Lung (tissue), 12 donors: ENCODE data around the gene FRMPD4. TPM values are rescaled to one million over a fixed set of nuclear protein-coding genes. Genes with fewer than 3 reads are reported as not detected.

Experiments
- ATAC-seq: fragments of 200-7000 bp; cut with Tn5 transposase; one replicate; pipeline ENCODE4 v1.9.1; 2020; ENCODE audit warnings: moderate number of reproducible peaks; ENCODE audit not compliant: insufficient read depth, low FRiP score
- DNase-seq, 3 donors: peaks; one replicate each; pipeline ENCODE4 v3.0.0-alpha.2; 2013 to 2017
- H3K27ac ChIP-seq, 2 donors: one replicate each; pipeline ENCODE4 v1.5.1; 2013; ENCODE audit warnings: mild to moderate bottlenecking in 2 of 2, moderate library complexity in 2 of 2, control low read depth in 1 of 2, inconsistent platforms in 1 of 2, low read depth in 1 of 2, low read length in 1 of 2
- H3K27me3 ChIP-seq, 3 donors: one replicate each; pipeline ENCODE4 v1.5.1; 2013; ENCODE audit warnings: low read length in 2 of 3; ENCODE audit not compliant: control insufficient read depth in 3 of 3, insufficient read depth in 3 of 3
- H3K36me3 ChIP-seq, 4 donors: one replicate each; pipeline ENCODE4 v1.5.1; 2013; ENCODE audit warnings: low read length in 4 of 4, mild to moderate bottlenecking in 1 of 4, moderate library complexity in 1 of 4; ENCODE audit not compliant: control insufficient read depth in 4 of 4, insufficient read depth in 4 of 4
- H3K4me1 ChIP-seq, 5 donors: one replicate each; pipeline ENCODE4 v1.5.1; 2013; ENCODE audit warnings: low read length in 5 of 5, mild to moderate bottlenecking in 2 of 5, moderate library complexity in 1 of 5; ENCODE audit not compliant: control insufficient read depth in 5 of 5, insufficient read depth in 5 of 5
- H3K4me3 ChIP-seq: one replicate; pipeline ENCODE4 v1.5.1; 2013; ENCODE audit warnings: mild to moderate bottlenecking, control low read depth, moderate library complexity
- H3K9ac ChIP-seq, 2 donors: one replicate each; pipeline ENCODE4 v1.5.1; 2013; ENCODE audit warnings: low read length in 2 of 2, control low read depth in 1 of 2; ENCODE audit not compliant: insufficient read depth in 1 of 2
- H3K9me3 ChIP-seq, 4 donors: one replicate each; pipeline ENCODE4 v1.5.1; 2013; ENCODE audit warnings: low read length in 3 of 4, mild to moderate bottlenecking in 1 of 4, moderate library complexity in 1 of 4; ENCODE audit not compliant: control insufficient read depth in 4 of 4, insufficient read depth in 3 of 4
- WGBS, 2 donors: extraction: QIAGEN DNeasy Blood & Tissue Kit; methylation state at CpG; one replicate each; pipeline ENCODE4 v1.1.7; 2013; 5-methylcytosine and 5-hydroxymethylcytosine counted together
- polyA plus RNA-seq, 2 donors: library from polyadenylated mRNA; stranded (reverse); fragments of 200-250 nt; gene quantifications; one replicate each; pipeline ENCODE4 v1.2.1, GENCODE V29; 2013
- total RNA-seq, 2 donors: library from RNA; depleted of rRNA in 1 of 2; stranded (reverse); fragments of >200 nt in 1 of 2; gene quantifications; one replicate each; pipeline ENCODE4 v1.2.1, GENCODE V29; 2014 to 2021
- TF ChIP-seq, protein P1 (sequence below): IDR thresholded peaks from 2 replicates; pipeline ENCODE4 v1.5.1; 2012; ENCODE audit warnings: mild to moderate bottlenecking; ENCODE audit errors: control extremely low read depth, extremely low read depth
- donor health status: control.
- donor health status: control.
- donor health status: Bipolar disorder and iron deficiency.
- donor health status: healthy.
- donor health status: DM: yes; HTN: yes; CAD: no.

The FRMPD4 gene
- total and polyA plus RNA-seq, 4 donors = 0.01 to 0.43 (median 0.03) TPM

DNA sequence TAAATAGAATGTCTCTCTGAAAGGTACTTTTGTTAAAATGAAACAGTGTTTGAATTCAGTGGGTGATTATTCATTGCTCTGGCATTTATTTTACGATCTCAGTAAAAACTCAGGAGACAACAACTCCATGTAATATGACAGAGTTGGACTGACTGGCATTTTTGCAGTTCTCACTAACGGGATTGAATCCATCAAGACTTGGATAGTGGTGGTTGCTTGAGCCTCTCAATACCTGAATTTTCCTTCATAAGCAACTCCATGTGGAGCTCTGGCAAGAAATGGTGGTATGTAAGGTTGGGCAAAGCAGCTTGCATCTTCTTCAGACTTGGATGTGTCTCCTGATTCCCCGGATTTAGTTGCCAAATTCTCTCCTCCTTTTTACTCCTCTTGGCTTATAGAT lies 72.7 kb downstream of the FRMPD4 start:
- Histone ChIP-seq H3K4me3 (no peak overlapping the region), H3K9me3 (peaks cover 0 to 2% (median 0%) of the 10 kb centered on the region in 4 donors), H3K27me3 (peaks cover 0 to 22% (median 16%) of the 10 kb centered on the region in 3 donors), H3K9ac (no peak overlapping the region), H3K4me1 (no peaks in the 10 kb centered on the region), H3K27ac (no peak overlapping the region), H3K36me3 (no peaks in the 10 kb centered on the region)
- TF ChIP-seq, protein P1, sequence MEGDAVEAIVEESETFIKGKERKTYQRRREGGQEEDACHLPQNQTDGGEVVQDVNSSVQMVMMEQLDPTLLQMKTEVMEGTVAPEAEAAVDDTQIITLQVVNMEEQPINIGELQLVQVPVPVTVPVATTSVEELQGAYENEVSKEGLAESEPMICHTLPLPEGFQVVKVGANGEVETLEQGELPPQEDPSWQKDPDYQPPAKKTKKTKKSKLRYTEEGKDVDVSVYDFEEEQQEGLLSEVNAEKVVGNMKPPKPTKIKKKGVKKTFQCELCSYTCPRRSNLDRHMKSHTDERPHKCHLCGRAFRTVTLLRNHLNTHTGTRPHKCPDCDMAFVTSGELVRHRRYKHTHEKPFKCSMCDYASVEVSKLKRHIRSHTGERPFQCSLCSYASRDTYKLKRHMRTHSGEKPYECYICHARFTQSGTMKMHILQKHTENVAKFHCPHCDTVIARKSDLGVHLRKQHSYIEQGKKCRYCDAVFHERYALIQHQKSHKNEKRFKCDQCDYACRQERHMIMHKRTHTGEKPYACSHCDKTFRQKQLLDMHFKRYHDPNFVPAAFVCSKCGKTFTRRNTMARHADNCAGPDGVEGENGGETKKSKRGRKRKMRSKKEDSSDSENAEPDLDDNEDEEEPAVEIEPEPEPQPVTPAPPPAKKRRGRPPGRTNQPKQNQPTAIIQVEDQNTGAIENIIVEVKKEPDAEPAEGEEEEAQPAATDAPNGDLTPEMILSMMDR = no peak
- ATAC-seq (no peak), DNase-seq (no peak)
- WGBS, 2 donors = 60 to 88% methylated on average over 3 of the region's 3 CpGs

DNA sequence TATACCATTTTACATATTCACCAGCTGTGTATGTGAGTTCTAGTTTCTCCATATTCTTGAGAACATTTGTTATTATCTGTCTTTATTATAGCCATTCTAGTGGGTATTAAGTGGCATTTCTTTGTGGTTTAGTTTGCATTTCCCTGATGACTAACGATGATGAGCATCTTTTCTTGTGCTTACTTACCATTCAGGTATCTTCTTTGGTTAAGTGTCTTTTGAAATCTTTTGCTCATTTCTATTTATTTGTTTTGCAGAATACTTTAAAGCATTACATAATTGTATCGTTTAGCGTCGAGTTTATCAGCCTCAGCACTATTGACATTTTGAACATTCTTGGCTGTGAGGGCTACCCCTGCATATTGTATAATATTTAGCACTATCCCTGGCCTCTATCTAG lies 85.4 kb downstream of the FRMPD4 start:
- peaks cover 0 to 3% (median under 1%) of the 10 kb centered on the region in 4 donors for H3K9me3 ChIP-seq
- no peak overlapping the region for H3K4me3 ChIP-seq
- H3K9ac ChIP-seq = no peak overlapping the region
- H3K4me1 ChIP-seq = no peaks in the 10 kb centered on the region
- no peak overlapping the region for H3K27ac ChIP-seq
- ATAC-seq = no peak
- TF ChIP-seq, protein P1 = no peak
- no peak for DNase-seq
- WGBS, 2 donors = 83 to 91% methylated on average over 4 of the region's 4 CpGs
- H3K27me3 ChIP-seq = peaks cover 0 to 20% (median 11%) of the 10 kb centered on the region in 3 donors
- no peaks in the 10 kb centered on the region for H3K36me3 ChIP-seq

DNA sequence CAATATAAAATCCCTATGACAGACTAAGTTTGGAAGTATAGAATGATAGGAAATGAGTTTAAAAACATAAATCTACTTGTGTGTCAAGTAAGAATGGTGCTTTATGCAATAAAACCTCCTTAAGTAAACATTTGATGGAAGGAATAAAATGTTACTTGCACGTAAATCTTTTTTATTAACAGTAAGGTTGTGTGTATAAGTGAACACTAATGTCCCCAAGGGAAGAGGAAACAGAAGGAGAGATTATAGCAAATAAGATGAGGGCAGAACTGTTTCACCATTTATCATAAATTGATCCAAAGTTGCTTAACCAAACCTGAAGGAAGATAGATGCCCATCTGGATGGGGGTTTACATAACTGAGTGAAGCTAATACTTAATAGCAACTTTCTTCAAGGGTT lies 86.8 kb downstream of the FRMPD4 start:
- DNase-seq = no peak

More for the DNA sequence above, 86.8 kb downstream of the FRMPD4 start:
- H3K27ac ChIP-seq = no peak overlapping the region
- H3K9me3 ChIP-seq = peaks cover 0 to 3% (median 0%) of the 10 kb centered on the region in 4 donors
- H3K4me1 ChIP-seq = no peaks in the 10 kb centered on the region
- no peak overlapping the region for H3K9ac ChIP-seq
- no peak for ATAC-seq
- no peaks in the 10 kb centered on the region for H3K36me3 ChIP-seq
- no peak overlapping the region for H3K4me3 ChIP-seq
- H3K27me3 ChIP-seq = peaks cover 0 to 24% (median 21%) of the 10 kb centered on the region in 3 donors
- WGBS, 2 donors = 58% methylated on average over 1 of the region's 1 CpG
- TF ChIP-seq, protein P1 = no peak
